CD8-positive, alpha-beta memory T cell (primary cell): Measurements from ENCODE around the gene ZNF543. TPM values are rescaled to one million over a fixed set of nuclear protein-coding genes. Genes with fewer than 3 reads are reported as not detected.

Experiments used
- CTCF ChIA-PET: fragments of 350-600 bp; sonication (Branson Sonifier 250); formaldehyde crosslinking; loops from one replicate; lab custom pipeline; 2021; ENCODE audit warnings: antibody characterized with exemption; lab: Charles Lee
- POLR2A ChIA-PET: fragments of 350-600 bp; sonication (Branson Sonifier 250); formaldehyde crosslinking; loops from one replicate; lab custom pipeline; 2021; ENCODE audit warnings: antibody characterized with exemption; lab: Charles Lee
- DNase-seq, 5 donors: peaks; one replicate each; pipeline versions ENCODE4 v3.0.0 to v3.0.0-alpha.2; 2020 to 2022; ENCODE audit warnings: mixed read lengths in 1 of 5
- H3K27ac ChIP-seq: one replicate; pipeline ENCODE4 v1.7.0; 2013; ENCODE audit warnings: low read depth, mild to moderate bottlenecking, low read length, moderate library complexity
- H3K27me3 ChIP-seq: 2 replicates; pipeline ENCODE4 v1.7.0; 2013; ENCODE audit warnings: low read length, mild to moderate bottlenecking; ENCODE audit not compliant: insufficient read depth, poor library complexity, severe bottlenecking
- H3K36me3 ChIP-seq: 2 replicates; pipeline ENCODE4 v1.7.0; 2013; ENCODE audit warnings: mild to moderate bottlenecking, low read length, moderate library complexity; ENCODE audit not compliant: insufficient read depth
- H3K4me1 ChIP-seq: 2 replicates; pipeline ENCODE4 v1.7.0; 2013; ENCODE audit warnings: mild to moderate bottlenecking, low read length, moderate library complexity; ENCODE audit not compliant: insufficient read depth
- H3K4me3 ChIP-seq: 2 replicates; pipeline ENCODE4 v1.7.0; 2013; ENCODE audit warnings: mild to moderate bottlenecking, low read length
- H3K9me3 ChIP-seq: 2 replicates; pipeline ENCODE4 v1.7.0; 2013; ENCODE audit warnings: mild to moderate bottlenecking, low read length
- H3K27ac Mint-ChIP-seq, 8 donors: one replicate each; pipeline ENCODE4 v1.8.0; 2020 to 2021; ENCODE audit warnings: mixed read lengths in 8 of 8, mild to moderate bottlenecking in 6 of 8, inconsistent platforms in 3 of 8, moderate library complexity in 3 of 8
- H3K27me3 Mint-ChIP-seq, 2 donors: one replicate each; pipeline ENCODE4 v1.8.0; 2020 to 2021; ENCODE audit warnings: mixed read lengths in 2 of 2, mild to moderate bottlenecking in 1 of 2, moderate library complexity in 1 of 2
- H3K36me3 Mint-ChIP-seq, 3 donors: one replicate each; pipeline ENCODE4 v1.8.0; 2020 to 2021; ENCODE audit warnings: mixed read lengths in 3 of 3, inconsistent platforms in 1 of 3, mild to moderate bottlenecking in 1 of 3
- H3K4me1 Mint-ChIP-seq, 3 donors: one replicate each; pipeline ENCODE4 v1.8.0; 2020 to 2021; ENCODE audit warnings: mixed read lengths in 3 of 3, inconsistent platforms in 1 of 3, mild to moderate bottlenecking in 1 of 3
- H3K4me3 Mint-ChIP-seq, 7 donors: one replicate each; pipeline ENCODE4 v1.8.0; 2020 to 2021; ENCODE audit warnings: mixed read lengths in 7 of 7, mild to moderate bottlenecking in 6 of 7, moderate library complexity in 4 of 7, inconsistent platforms in 2 of 7
- H3K9me3 Mint-ChIP-seq, 5 donors: one replicate each; pipeline ENCODE4 v1.8.0; 2020 to 2022; ENCODE audit warnings: mixed read lengths in 5 of 5, mild to moderate bottlenecking in 3 of 5, moderate library complexity in 2 of 5, inconsistent platforms in 1 of 5
- polyA plus RNA-seq: library from polyadenylated mRNA; unstranded; fragments of 300-500 nt; fragmentation: Illumina TruSeq; gene quantifications from one replicate; pipeline ENCODE4 v1.2.3, GENCODE V29; 2021
- total RNA-seq, 2 experiments: library from RNA; stranded (reverse); gene quantifications; one replicate each; pipeline ENCODE4 v1.2.3, GENCODE V29; 2021

ZNF543 gene
- total and polyA plus RNA-seq, 3 experiments from 2014 or later: 6.0 to 9.3 (median 9.0) TPM

- peaks cover 15 to 46% (median 16%) of the 10 kb centered on the region in 3 donors for H3K36me3 Mint-ChIP-seq
- POLR2A ChIA-PET: no interaction called here
Observed at GRCh38 chr19:57280962-57281400, 39.3 kb upstream of the ZNF543 start.

GRCh38 chr19:57282011-57282643 lies 38.1 kb upstream of the ZNF543 start:
- Histone ChIP-seq H3K36me3 (peaks cover 21% of the 10 kb centered on the region), H3K27me3 (no peaks in the 10 kb centered on the region), H3K4me3 (peak overlapping the region; percentile 1), H3K4me1 (peaks cover 32% of the 10 kb centered on the region), H3K27ac (no peak overlapping the region), H3K9me3 (no peaks in the 10 kb centered on the region)
- POLR2A ChIA-PET: no interaction called here
- Mint-ChIP-seq H3K4me3 (peak overlapping the region in 4 of 7 donors; percentile 75 to 84 (median 76)), H3K36me3 (peaks cover 23 to 53% (median 24%) of the 10 kb centered on the region in 3 donors), H3K27me3 (no peaks in the 10 kb centered on the region), H3K9me3 (no peaks in the 10 kb centered on the region), H3K27ac (peak overlapping the region in 4 of 8 donors; percentile 36 to 88 (median 84)), H3K4me1 (peaks cover 38 to 60% (median 59%) of the 10 kb centered on the region in 3 donors)
- CTCF ChIA-PET: no interaction called here
- no peak for DNase-seq

More at GRCh38 chr19:57280962-57281400, 39.3 kb upstream of the ZNF543 start:
- Histone ChIP-seq H3K4me3 (peak overlapping the region; percentile 84), H3K27me3 (no peaks in the 10 kb centered on the region), H3K4me1 (peaks cover 32% of the 10 kb centered on the region), H3K36me3 (peaks cover 16% of the 10 kb centered on the region), H3K27ac (peak overlapping the region; percentile 99), H3K9me3 (no peaks in the 10 kb centered on the region)
- Mint-ChIP-seq H3K4me3 (no peak overlapping the region), H3K27ac (peak overlapping the region in 1 of 8 donors; percentile 84), H3K27me3 (no peaks in the 10 kb centered on the region), H3K9me3 (no peaks in the 10 kb centered on the region), H3K4me1 (peaks cover 33 to 52% (median 51%) of the 10 kb centered on the region in 3 donors)
- CTCF ChIA-PET: no interaction called here
- DNase-seq: peak; percentile 12 to 63 (median 48)

GRCh38 chr19:57288373-57288772 lies 31.9 kb upstream of the ZNF543 start:
- Mint-ChIP-seq H3K9me3 (peaks cover 16 to 41% (median 22%) of the 10 kb centered on the region in 5 donors), H3K27me3 (no peaks in the 10 kb centered on the region), H3K4me3 (no peak overlapping the region), H3K4me1 (peaks cover 31 to 44% (median 40%) of the 10 kb centered on the region in 3 donors), H3K36me3 (peaks cover 66 to 86% (median 72%) of the 10 kb centered on the region in 3 donors), H3K27ac (no peak overlapping the region)
- POLR2A ChIA-PET: no interaction called here
- no peak for DNase-seq
- CTCF ChIA-PET: no interaction called here
- Histone ChIP-seq H3K27ac (no peak overlapping the region), H3K4me3 (no peak overlapping the region), H3K4me1 (no peaks in the 10 kb centered on the region), H3K36me3 (peaks cover 79% of the 10 kb centered on the region), H3K9me3 (peaks cover 29% of the 10 kb centered on the region), H3K27me3 (no peaks in the 10 kb centered on the region)

GRCh38 chr19:57290970-57291369 lies 29.3 kb upstream of the ZNF543 start:
- Histone ChIP-seq H3K4me3 (peak overlapping the region; percentile 12), H3K27me3 (no peaks in the 10 kb centered on the region), H3K4me1 (no peaks in the 10 kb centered on the region), H3K9me3 (peaks cover 43% of the 10 kb centered on the region), H3K36me3 (peaks cover 69% of the 10 kb centered on the region), H3K27ac (no peak overlapping the region)
- Mint-ChIP-seq H3K36me3 (peaks cover 63 to 90% (median 90%) of the 10 kb centered on the region in 3 donors), H3K9me3 (peaks cover 26 to 63% (median 32%) of the 10 kb centered on the region in 5 donors), H3K4me3 (no peak overlapping the region), H3K27ac (no peak overlapping the region), H3K27me3 (no peaks in the 10 kb centered on the region), H3K4me1 (peaks cover 25 to 43% (median 25%) of the 10 kb centered on the region in 3 donors)
- ChIA-PET POLR2A (no interaction called here), CTCF (no interaction called here)
- no peak for DNase-seq

GRCh38 chr19:57292547-57292946 lies 27.7 kb upstream of the ZNF543 start:
- H3K27me3 Mint-ChIP-seq: no peaks in the 10 kb centered on the region

GRCh38 chr19:57293719-57294118 lies 26.6 kb upstream of the ZNF543 start:
- no peaks in the 10 kb centered on the region for H3K27me3 Mint-ChIP-seq
- H3K9me3 Mint-ChIP-seq: peaks cover 26 to 72% (median 32%) of the 10 kb centered on the region in 5 donors
- H3K27ac ChIP-seq: no peak overlapping the region
- ChIA-PET POLR2A (no interaction called here), CTCF (no interaction called here)
- H3K4me3 ChIP-seq: no peak overlapping the region
- H3K9me3 ChIP-seq: peaks cover 43% of the 10 kb centered on the region
- peaks cover 53 to 87% (median 81%) of the 10 kb centered on the region in 3 donors for H3K36me3 Mint-ChIP-seq
- H3K4me3 Mint-ChIP-seq: no peak overlapping the region
- no peak for DNase-seq
- H3K27ac Mint-ChIP-seq: no peak overlapping the region
- H3K36me3 ChIP-seq: peaks cover 48% of the 10 kb centered on the region
- peaks cover 31 to 43% (median 33%) of the 10 kb centered on the region in 3 donors for H3K4me1 Mint-ChIP-seq
- H3K4me1 ChIP-seq: peaks cover 4% of the 10 kb centered on the region
- H3K27me3 ChIP-seq: no peaks in the 10 kb centered on the region

More at GRCh38 chr19:57292547-57292946, 27.7 kb upstream of the ZNF543 start:
- Histone ChIP-seq H3K4me3 (no peak overlapping the region), H3K4me1 (peaks cover under 1% of the 10 kb centered on the region), H3K36me3 (peaks cover 59% of the 10 kb centered on the region), H3K9me3 (peaks cover 43% of the 10 kb centered on the region), H3K27ac (no peak overlapping the region), H3K27me3 (no peaks in the 10 kb centered on the region)
- no peak overlapping the region for H3K4me3 Mint-ChIP-seq
- peaks cover 24 to 39% (median 28%) of the 10 kb centered on the region in 3 donors for H3K4me1 Mint-ChIP-seq
- no peak for DNase-seq
- ChIA-PET POLR2A (no interaction called here), CTCF (no interaction called here)
- H3K36me3 Mint-ChIP-seq: peaks cover 58 to 90% (median 83%) of the 10 kb centered on the region in 3 donors
- peaks cover 26 to 75% (median 32%) of the 10 kb centered on the region in 5 donors for H3K9me3 Mint-ChIP-seq
- no peak overlapping the region for H3K27ac Mint-ChIP-seq

GRCh38 chr19:57302020-57302465 lies 18.2 kb upstream of the ZNF543 start:
- POLR2A ChIA-PET: interaction anchor here (0.6 kb wide), 1 partner anchor 16 kb away, joined by 6 read pairs; no protein-coding TSS in a partner anchor
- Histone ChIP-seq H3K4me1 (peaks cover 4% of the 10 kb centered on the region), H3K4me3 (no peak overlapping the region), H3K36me3 (no peaks in the 10 kb centered on the region), H3K9me3 (no peaks in the 10 kb centered on the region), H3K27me3 (no peaks in the 10 kb centered on the region), H3K27ac (no peak overlapping the region)
- DNase-seq: no peak
- Mint-ChIP-seq H3K4me3 (no peak overlapping the region), H3K27me3 (no peaks in the 10 kb centered on the region), H3K27ac (no peak overlapping the region), H3K36me3 (peaks cover 13 to 51% (median 48%) of the 10 kb centered on the region in 3 donors), H3K9me3 (peaks cover 0 to 10% (median 0%) of the 10 kb centered on the region in 5 donors), H3K4me1 (peaks cover 18 to 33% (median 33%) of the 10 kb centered on the region in 3 donors)
- CTCF ChIA-PET: no interaction called here

- Mint-ChIP-seq H3K36me3 (peaks cover 10 to 47% (median 41%) of the 10 kb centered on the region in 3 donors), H3K9me3 (peaks cover 0 to 10% (median 0%) of the 10 kb centered on the region in 5 donors), H3K4me1 (peaks cover 13 to 28% (median 25%) of the 10 kb centered on the region in 3 donors), H3K4me3 (no peak overlapping the region), H3K27me3 (no peaks in the 10 kb centered on the region), H3K27ac (no peak overlapping the region)
- POLR2A ChIA-PET: no interaction called here
- H3K9me3 ChIP-seq: no peaks in the 10 kb centered on the region
- H3K4me3 ChIP-seq: no peak overlapping the region
- no peaks in the 10 kb centered on the region for H3K27me3 ChIP-seq
- no peaks in the 10 kb centered on the region for H3K36me3 ChIP-seq
- no peak for DNase-seq
- CTCF ChIA-PET: no interaction called here
- no peak overlapping the region for H3K27ac ChIP-seq
- H3K4me1 ChIP-seq: peaks cover under 1% of the 10 kb centered on the region
Observed at GRCh38 chr19:57302727-57303401, 17.4 kb upstream of the ZNF543 start.
